GM21515 (cell line): ENCODE results near the gene ARHGAP6.
"Not testable (repeated sequence)": the region's sequence is repeated elsewhere in the genome, so short reads cannot be mapped to it uniquely, and the experiment has no call there.

Experiments
- ATAC-seq: cut with Tn5 transposase; IDR thresholded peaks from one replicate; pipeline ENCODE4 v1.9.1; 2021; ENCODE audit not compliant: unreplicated experiment

The ARHGAP6 gene

DNA sequence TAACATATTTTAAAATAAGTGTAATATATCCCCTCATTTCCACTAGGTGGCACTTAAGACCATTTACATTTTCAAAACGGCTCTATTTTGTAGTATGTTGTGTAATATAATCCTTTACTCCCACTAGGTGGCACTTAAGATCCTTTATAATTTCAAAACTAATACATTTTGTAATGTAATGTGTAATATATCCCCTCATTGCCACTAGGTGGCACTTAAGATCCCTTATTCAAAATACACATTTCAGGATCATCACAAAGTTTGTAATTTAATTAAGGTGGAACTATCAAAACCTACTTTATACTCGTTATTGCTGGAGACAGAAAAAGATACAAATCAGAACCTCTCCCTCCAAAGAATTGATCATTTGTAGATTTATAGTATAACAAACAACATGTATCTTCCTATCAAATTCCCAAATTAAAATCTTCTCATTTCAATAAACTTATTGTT lies 132.5 kb downstream of the ARHGAP6 start:
- ATAC-seq = peak; percentile 91

GRCh38 chrX:11532291-11533078 lies 133.2 kb downstream of the ARHGAP6 start:
- no peak for ATAC-seq

- ATAC-seq = no peak
Measured at GRCh38 chrX:11531226-11531625, 134.5 kb downstream of the ARHGAP6 start.

DNA sequence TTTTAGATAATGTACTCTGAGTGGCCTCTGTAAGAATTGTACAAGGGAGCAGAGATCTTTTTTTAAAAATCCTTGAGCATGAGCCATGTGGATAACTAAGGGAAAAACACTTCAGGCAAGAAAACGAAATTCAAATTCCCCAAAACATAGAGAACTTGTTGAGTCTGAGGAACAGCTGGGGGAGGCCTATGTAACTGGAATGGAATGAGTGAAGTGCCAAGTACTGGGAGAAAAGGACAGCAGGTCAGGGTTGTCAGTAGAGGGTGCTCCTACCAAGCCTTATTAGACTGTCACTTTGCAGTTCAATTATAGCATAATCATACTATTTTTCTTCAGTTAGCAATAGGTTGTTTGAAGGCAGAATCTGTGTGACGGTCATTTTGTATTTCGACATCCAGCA lies 135.1 kb downstream of the ARHGAP6 start:
- ATAC-seq = no peak

- no peak for ATAC-seq
Measured at GRCh38 chrX:11528623-11529022, 137.1 kb downstream of the ARHGAP6 start.

GRCh38 chrX:11525685-11526084 lies 140.0 kb downstream of the ARHGAP6 start:
- ATAC-seq = no peak

- ATAC-seq = not testable (repeated sequence)
Measured at GRCh38 chrX:11519234-11519633, 146.5 kb downstream of the ARHGAP6 start.

DNA sequence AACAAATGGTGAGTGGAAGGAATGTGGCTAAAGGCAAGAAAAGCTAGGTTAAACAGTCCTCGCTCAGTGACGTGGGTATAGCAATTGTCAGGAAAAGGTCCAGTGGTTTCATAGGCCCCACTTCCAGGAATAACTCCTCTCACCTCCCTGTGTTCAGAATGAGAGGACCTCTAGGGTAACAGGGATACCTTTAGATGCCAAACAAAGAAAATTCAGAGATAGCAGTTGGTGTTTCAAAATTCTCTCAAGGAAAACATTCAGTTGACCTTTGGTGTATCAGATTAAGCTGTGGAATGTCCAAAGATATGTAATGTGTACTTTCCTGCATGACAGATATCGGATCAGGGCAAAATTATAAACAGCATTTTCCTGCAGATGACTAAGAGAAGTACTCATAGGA lies 155.9 kb downstream of the ARHGAP6 start:
- no peak for ATAC-seq

GRCh38 chrX:11504234-11504633 lies 161.5 kb downstream of the ARHGAP6 start:
- no peak for ATAC-seq

GRCh38 chrX:11499076-11500044 lies 166.4 kb downstream of the ARHGAP6 start:
- no peak for ATAC-seq

GRCh38 chrX:11491375-11491774 lies 174.3 kb downstream of the ARHGAP6 start:
- not testable (repeated sequence) for ATAC-seq

DNA sequence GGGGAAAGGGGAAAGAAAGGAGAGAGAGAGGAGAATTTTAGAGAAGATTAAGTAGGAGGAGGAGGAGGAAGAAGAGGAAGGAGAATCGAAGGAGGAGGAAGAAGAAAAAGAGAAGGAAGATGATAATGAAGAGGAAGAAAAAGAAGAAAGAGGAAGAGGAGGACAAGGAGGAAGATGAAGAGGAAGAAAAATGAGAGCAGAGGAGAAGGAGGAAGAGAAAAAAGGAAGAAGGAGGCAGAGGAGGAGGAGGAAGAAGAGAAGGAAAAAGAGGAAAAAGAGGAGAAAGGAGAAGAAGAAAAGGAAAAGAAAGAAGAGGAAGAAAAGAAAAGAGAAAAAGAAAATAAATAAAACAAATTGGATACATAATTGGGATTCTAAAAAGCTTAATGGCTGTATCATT lies 181.4 kb downstream of the ARHGAP6 start:
- no peak for ATAC-seq

- ATAC-seq = no peak
Measured at GRCh38 chrX:11481035-11481434, 184.7 kb downstream of the ARHGAP6 start.

DNA sequence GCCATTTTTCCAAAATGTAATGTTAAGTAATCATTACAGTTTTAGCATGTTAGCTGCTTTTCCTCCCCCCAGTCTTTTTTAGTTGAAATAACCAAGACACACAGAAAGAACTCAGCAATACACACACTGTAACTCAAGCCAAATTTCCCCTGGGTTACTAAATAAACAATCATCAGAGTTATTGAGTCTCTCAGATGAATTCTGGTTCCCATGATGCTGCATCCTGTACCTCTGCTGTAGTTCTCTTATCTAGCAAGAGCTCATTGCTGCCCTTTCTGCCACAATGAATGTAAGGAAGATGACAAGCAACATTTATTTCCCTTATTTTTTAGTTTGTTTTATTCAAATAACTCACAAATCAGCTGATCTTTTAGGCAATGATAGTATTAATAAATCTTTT lies 185.1 kb downstream of the ARHGAP6 start:
- no peak for ATAC-seq

- ATAC-seq = no peak
Measured at GRCh38 chrX:11478911-11479310, 186.8 kb downstream of the ARHGAP6 start.

- no peak for ATAC-seq
Measured at GRCh38 chrX:11478026-11478425, 187.7 kb downstream of the ARHGAP6 start.

DNA sequence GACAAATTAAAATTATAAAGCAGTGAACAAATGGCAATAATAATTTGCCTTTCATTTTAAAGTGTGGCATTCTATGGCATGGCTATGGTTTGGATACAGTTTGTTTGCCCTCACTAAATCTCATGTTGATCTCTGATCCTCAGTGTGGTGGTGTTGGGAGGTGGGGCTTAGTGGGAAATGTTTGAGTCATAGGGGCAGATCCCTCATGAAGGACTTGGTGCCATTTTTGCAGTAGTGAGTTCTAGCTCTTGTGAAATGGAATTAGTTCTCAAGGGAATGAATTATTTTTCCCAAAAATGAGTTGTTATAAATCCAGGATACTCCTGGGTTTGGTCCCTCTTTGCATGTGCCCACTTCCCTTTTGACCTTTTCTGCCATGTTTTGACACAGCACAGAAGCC lies 191.1 kb downstream of the ARHGAP6 start:
- no peak for ATAC-seq

GRCh38 chrX:11474021-11474420 lies 191.7 kb downstream of the ARHGAP6 start:
- no peak for ATAC-seq

DNA sequence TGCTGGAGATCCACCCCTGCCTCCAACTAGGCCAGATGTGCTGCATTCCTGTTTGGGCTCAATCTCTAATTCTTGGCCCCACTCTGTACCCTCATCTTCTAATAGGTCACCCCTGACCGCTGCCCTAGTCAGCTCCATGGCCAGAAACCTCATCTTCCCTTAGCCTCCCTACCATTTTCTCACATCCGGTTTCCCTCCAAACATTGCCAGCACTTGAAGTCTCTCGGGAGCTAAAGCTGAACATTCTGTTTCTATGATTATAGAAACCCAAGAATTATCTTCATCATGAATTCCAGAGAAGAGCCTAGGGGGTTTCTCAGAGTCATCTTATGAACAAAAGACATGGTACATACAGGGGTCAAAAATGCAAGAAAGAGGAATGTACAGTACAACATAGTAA lies 192.8 kb downstream of the ARHGAP6 start:
- no peak for ATAC-seq

DNA sequence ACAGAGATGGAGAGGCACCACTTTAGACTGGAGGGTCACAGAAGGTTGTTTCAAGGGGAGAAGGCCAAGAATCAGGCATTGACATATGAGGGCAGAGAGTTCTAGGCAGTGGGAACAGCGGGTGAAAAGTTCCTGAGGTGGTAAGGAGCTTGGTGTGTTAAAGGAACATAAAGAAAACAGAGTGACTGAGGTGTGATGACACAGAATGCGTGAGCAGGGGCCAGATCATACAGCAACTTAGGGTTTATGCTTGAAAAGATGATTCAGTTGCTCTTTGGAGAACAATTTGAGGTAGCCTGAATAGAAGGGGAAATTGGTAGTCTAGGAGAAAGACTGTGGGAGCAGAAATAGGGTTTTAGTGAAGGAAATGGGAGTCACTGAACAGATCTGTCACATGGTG lies 193.3 kb downstream of the ARHGAP6 start:
- ATAC-seq = no peak

- no peak for ATAC-seq
Measured at GRCh38 chrX:11470250-11470974, 195.3 kb downstream of the ARHGAP6 start.
